GM19240 (cell line): Measurements from ENCODE around the gene ASIC2.

ENCODE experiments used
- DNase-seq: peaks from one replicate; pipeline ENCODE4 v3.0.0; 2011; ENCODE audit warnings: low spot score; ENCODE audit not compliant: insufficient read length

The ASIC2 gene

DNA sequence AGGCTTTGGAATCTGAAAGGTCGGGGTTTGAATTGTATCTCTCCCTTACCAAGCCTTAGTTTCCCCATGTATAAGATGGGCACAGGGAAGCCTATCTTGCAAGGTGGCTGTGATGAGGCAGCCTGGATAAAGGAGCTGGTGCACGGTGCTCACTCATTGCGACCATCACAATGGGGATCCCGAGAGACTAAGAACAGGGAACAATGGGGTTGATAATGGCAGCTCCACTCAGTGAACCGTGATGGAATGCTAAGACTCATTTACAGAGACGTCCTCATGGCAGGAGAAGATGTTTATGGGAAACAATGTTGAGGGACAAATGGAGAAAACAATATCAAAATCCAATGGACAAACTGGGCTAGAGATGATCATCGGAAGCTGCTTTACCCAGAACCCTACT is 219.7 kb downstream of the ASIC2 start:
- DNase-seq: no peak

- no peak for DNase-seq
These were observed 220.5 kb downstream of the ASIC2 start for GRCh38 chr17:33072421-33073161.

DNA sequence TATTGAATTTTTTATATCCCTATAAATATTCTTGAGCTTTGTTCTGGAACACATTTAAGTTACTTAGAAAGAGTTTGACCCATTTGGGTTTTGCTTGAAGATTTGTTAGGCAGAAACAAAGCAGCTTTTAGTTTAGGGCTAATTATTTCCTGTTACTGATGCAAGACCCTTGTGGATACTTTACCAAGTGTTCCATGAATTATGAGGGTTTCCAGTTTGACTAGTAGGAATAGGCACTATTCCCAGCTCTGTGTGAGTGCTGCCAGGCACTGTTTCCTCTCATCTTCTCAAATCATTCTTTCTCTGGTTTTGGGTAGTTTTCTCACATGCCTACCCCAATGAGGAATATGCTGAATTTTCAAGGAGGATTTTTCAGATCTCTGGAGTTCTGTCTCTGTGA is 221.4 kb downstream of the ASIC2 start:
- DNase-seq: no peak

- DNase-seq: no peak
These were observed 235.5 kb downstream of the ASIC2 start for GRCh38 chr17:33057564-33057963.

- DNase-seq: no peak
These were observed 236.5 kb downstream of the ASIC2 start for GRCh38 chr17:33056399-33057146.

- DNase-seq: no peak
These were observed 237.3 kb downstream of the ASIC2 start for GRCh38 chr17:33055746-33056145.

DNA sequence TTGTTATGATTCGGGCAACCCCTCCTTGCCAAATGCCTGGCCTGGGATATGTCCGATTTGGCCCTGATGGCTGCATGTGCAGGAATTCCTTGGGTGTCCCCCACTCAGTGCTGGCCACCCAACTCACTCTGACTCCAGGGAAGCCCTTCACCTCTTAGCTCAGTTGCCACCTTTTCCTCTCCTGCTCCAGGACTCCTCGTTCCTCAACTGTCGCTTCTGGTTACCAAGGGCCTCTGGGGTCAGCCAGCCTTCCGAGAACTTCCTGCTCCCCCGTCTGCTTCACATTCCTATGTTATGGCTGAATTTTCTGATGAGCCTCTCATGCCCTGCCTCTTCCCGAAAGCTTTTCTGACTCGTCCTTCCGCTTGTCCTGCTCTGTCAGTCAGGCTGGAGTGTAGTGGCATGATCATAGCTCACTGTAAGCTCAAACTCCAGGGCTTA is 237.9 kb downstream of the ASIC2 start:
- DNase-seq: no peak

DNA sequence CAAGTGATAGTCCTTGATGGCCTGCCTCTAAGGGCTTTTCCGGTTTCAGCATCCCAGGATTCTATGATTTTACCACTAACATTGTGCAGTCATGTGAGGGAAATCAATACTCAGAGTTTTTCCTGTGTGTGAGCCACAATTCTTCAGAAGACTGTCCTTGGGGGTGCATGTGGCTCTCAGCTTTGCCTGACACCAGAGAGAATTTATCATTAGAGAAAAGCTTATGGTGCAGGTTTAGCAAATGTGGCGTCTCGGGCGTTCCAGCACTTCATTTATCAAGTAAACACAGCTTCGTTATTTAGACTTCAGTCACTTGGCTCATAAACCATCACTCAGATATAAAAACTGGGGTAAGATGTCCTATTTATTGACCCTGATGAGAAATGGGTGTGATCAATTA is 238.7 kb downstream of the ASIC2 start:
- DNase-seq: no peak

- DNase-seq: no peak
These were observed 239.4 kb downstream of the ASIC2 start for GRCh38 chr17:33053676-33054075.

DNA sequence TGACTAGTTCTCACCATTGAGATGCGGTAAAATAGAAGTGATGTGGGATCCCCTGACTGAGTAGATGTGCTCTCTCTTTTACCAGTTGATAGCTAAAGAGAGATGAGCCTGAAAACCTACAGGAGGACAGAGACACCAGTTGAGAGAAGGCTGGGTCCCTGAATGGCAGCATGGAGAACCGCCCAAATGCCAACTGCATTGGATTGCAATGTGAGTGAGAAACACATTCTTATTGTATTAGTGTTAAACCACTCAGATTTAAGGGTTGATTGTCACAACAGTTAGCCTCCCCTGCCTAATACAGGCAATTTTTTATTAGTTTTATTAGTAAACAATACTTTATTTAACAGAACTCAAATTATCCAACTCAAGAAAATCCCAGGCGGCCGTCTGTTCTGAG is 240.2 kb downstream of the ASIC2 start:
- no peak for DNase-seq

- DNase-seq: no peak
These were observed 242.4 kb downstream of the ASIC2 start for GRCh38 chr17:33050611-33051140.

- DNase-seq: peak; percentile 75
These were observed 243.2 kb downstream of the ASIC2 start for GRCh38 chr17:33049781-33050414.

DNA sequence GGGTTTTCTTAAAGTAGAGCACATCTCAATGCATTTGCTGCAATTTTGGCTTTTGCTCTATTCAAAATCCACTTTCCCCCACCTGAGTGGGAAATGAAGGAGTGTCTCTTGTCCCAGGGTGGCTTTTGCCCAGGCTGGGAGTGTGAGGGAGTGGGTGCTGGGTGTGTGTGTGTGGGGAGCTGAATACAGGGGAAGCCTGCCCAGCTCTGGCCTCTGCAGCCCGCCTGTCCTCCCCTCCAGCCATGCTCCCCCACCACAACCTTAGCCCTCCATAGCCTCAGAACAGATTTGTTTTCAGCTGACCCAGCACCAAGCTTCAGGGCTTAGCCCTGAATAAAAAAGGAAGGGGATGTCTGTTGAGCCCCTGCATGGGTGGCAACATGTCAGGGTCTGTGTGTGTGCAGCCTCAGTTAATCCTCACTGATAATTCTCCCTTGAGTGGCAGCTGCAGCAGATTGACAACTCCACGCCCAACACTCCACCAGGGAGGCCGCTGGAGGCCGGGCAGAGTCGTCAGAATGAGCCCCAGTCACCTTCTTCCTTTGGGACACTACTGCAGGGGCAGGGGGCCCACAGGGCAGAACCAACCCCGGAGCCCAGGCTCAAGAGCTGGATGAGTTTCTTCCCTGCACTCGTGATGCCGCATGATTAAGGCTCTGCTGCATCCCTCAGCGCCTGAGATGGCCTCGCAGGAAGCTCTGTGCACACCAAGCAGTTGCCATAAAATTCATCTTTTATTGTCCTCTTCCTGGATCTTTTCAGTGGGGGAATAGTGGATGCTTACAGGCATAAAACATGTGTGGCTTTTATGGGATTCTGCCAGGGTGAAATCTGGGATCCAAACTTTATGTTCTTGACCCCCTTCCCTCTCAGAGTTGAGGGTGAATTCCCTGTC is 246.5 kb downstream of the ASIC2 start:
- DNase-seq: no peak

- DNase-seq: no peak
These were observed 247.9 kb downstream of the ASIC2 start for GRCh38 chr17:33045216-33045615.

GRCh38 chr17:33044771-33045170 is 248.3 kb downstream of the ASIC2 start:
- no peak for DNase-seq

GRCh38 chr17:33040461-33040860 is 252.6 kb downstream of the ASIC2 start:
- no peak for DNase-seq

- DNase-seq: no peak
These were observed 253.2 kb downstream of the ASIC2 start for GRCh38 chr17:33039874-33040273.

DNA sequence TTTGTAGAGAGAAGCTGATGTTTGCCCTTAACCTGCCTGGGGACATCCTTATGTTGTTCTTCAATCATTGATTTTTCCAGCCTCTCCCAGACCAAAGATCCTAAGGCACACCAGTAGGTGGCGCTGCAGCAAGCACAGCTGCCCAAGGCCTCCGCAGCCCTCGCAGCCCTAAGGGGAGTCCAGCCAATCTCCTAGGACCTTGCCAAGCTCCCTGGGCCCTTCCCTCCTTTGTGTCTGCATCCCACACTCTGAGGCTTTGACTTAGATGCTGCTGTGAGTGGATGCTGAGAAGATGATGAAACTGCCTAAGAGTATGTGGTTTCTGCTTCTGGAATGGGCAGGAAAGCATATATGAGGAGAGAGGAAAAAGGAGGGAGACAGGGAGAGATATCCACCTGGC is 254.4 kb downstream of the ASIC2 start:
- DNase-seq: no peak

DNA sequence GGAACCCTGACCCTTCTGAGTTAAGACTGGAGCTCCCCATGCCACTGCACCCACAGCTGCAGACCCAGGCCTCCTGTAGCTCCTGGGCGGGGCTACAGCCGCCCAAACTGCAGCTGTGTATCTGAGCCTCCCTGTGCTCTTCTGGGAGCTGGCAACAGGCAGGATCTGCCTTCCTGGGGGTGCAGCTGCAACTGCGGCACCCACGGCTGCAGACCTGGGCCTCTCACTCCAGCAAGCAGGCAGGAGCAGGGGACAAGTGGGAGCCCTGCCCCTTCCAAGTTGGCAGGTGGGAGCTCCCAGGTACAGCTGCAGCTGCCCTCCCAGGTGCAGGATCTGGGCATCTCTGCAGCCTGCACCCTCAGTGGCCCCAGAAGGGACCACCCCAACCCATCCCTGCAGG is 259.9 kb downstream of the ASIC2 start:
- DNase-seq: no peak

- DNase-seq: no peak
These were observed 264.3 kb downstream of the ASIC2 start for GRCh38 chr17:33028778-33029177.

DNA sequence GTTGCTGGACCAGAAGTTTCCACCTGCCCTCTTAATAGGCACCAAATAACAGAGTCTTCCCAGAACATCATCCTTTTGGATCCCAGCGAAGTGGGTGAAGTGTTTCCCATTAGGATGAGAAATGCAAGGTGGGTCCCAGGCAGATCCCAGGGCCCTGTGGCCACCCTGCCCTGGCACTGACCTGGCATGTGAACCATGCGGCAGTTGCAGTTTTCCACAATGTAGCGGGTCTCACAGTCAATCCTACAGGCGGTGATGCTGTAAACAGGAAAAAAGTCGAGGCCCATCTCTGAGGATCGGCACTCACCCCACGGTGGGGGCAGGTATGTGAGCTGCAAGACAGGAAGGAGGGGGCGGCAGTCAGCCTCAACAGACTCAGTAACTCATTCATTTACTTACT is 265.0 kb downstream of the ASIC2 start:
- DNase-seq: no peak
